Spinal cord (tissue), 10 donors: ENCODE data around the gene NAALADL2. TPM values are rescaled to one million over a fixed set of nuclear protein-coding genes. Genes with fewer than 3 reads are reported as not detected.

Experiments
- DNase-seq, 6 donors: peaks; one replicate each; pipeline versions ENCODE4 v3.0.0 to v3.0.0-alpha.2; 2013 to 2015; ENCODE audit warnings: low spot score in 6 of 6, low read depth in 4 of 6
- H3K27ac ChIP-seq: one replicate; pipeline ENCODE4 v1.5.1; 2013; ENCODE audit warnings: low read depth, low read length, control low read depth
- H3K27me3 ChIP-seq: one replicate; pipeline ENCODE4 v1.6.1; 2013; ENCODE audit warnings: low read length; ENCODE audit not compliant: control insufficient read depth, insufficient read depth
- H3K36me3 ChIP-seq: one replicate; pipeline ENCODE4 v1.6.1; 2013; ENCODE audit warnings: low read length; ENCODE audit not compliant: control insufficient read depth, insufficient read depth
- H3K4me1 ChIP-seq: one replicate; pipeline ENCODE4 v1.6.1; 2013; ENCODE audit warnings: low read length; ENCODE audit not compliant: control insufficient read depth, insufficient read depth
- H3K4me3 ChIP-seq: one replicate; pipeline ENCODE4 v1.5.1; 2013; ENCODE audit warnings: low read depth, low read length, control low read depth
- H3K9me3 ChIP-seq: one replicate; pipeline ENCODE4 v1.6.1; 2013; ENCODE audit warnings: low read length; ENCODE audit not compliant: control insufficient read depth, insufficient read depth
- WGBS: methylation state at CpG from one replicate; pipeline ENCODE4 v1.1.5; 2013; ENCODE audit warnings: missing lambda C conversion rate; ENCODE audit not compliant: insufficient coverage; 5-methylcytosine and 5-hydroxymethylcytosine counted together
- polyA plus RNA-seq, 2 donors: library from polyadenylated mRNA; unstranded; fragments of 120-200 nt; gene quantifications; one replicate each; pipeline ENCODE4 v1.2.1, GENCODE V29; 2013; ENCODE audit not compliant: insufficient read length in 2 of 2
- total RNA-seq, 2 donors: library from RNA; depleted of rRNA in 1 of 2; stranded (reverse); fragments of 120-200 nt in 1 of 2; fragments of >200 nt in 1 of 2; gene quantifications; one replicate each; pipeline versions ENCODE4 v1.2.3 to v1.2.4, GENCODE V29; 2013 to 2014
- donor health status: healthy.

Gene NAALADL2
- total and polyA plus RNA-seq, 4 donors = 2.9 to 24.4 (median 11.1) TPM

GRCh38 chr3:175735866-175736265, 876.7 kb downstream of the NAALADL2 start:
- DNase-seq = peak in 1 of 6 donors; percentile 42
- no peak overlapping the region for H3K4me3 ChIP-seq
- H3K36me3 ChIP-seq = no peaks in the 10 kb centered on the region
- H3K9me3 ChIP-seq = no peaks in the 10 kb centered on the region
- H3K27me3 ChIP-seq = no peaks in the 10 kb centered on the region
- no peak overlapping the region for H3K27ac ChIP-seq
- no CpG with 5 or more reads among the region's 3 CpGs for WGBS
- H3K4me1 ChIP-seq = no peaks in the 10 kb centered on the region

- Histone ChIP-seq H3K9me3 (no peaks in the 10 kb centered on the region), H3K27ac (no peak overlapping the region), H3K36me3 (no peaks in the 10 kb centered on the region), H3K4me3 (no peak overlapping the region), H3K4me1 (no peaks in the 10 kb centered on the region), H3K27me3 (no peaks in the 10 kb centered on the region)
- 100% methylated on average over 3 of the region's 7 CpGs for WGBS
- DNase-seq = no peak
Measured at GRCh38 chr3:175737646-175738572, 878.8 kb downstream of the NAALADL2 start.

GRCh38 chr3:175741951-175742350, 882.8 kb downstream of the NAALADL2 start:
- H3K4me3 ChIP-seq = no peak overlapping the region
- no CpG with 5 or more reads among the region's 4 CpGs for WGBS
- H3K36me3 ChIP-seq = no peaks in the 10 kb centered on the region
- no peaks in the 10 kb centered on the region for H3K27me3 ChIP-seq
- no peaks in the 10 kb centered on the region for H3K9me3 ChIP-seq
- H3K4me1 ChIP-seq = no peaks in the 10 kb centered on the region
- no peak for DNase-seq
- no peak overlapping the region for H3K27ac ChIP-seq

GRCh38 chr3:175743733-175744400, 884.7 kb downstream of the NAALADL2 start:
- DNase-seq = no peak

GRCh38 chr3:175746308-175746707, 887.2 kb downstream of the NAALADL2 start:
- H3K36me3 ChIP-seq = no peaks in the 10 kb centered on the region
- DNase-seq = no peak
- no CpG with 5 or more reads among the region's 2 CpGs for WGBS
- no peaks in the 10 kb centered on the region for H3K9me3 ChIP-seq
- H3K4me1 ChIP-seq = no peaks in the 10 kb centered on the region
- H3K27me3 ChIP-seq = no peaks in the 10 kb centered on the region
- H3K27ac ChIP-seq = no peak overlapping the region
- H3K4me3 ChIP-seq = no peak overlapping the region

More at GRCh38 chr3:175743733-175744400, 884.7 kb downstream of the NAALADL2 start:
- 97% methylated on average over 4 of the region's 5 CpGs for WGBS
- Histone ChIP-seq H3K4me1 (no peaks in the 10 kb centered on the region), H3K4me3 (no peak overlapping the region), H3K36me3 (no peaks in the 10 kb centered on the region), H3K27ac (no peak overlapping the region), H3K9me3 (no peaks in the 10 kb centered on the region), H3K27me3 (no peaks in the 10 kb centered on the region)

- H3K36me3 ChIP-seq = no peaks in the 10 kb centered on the region
- no peaks in the 10 kb centered on the region for H3K4me1 ChIP-seq
- H3K27ac ChIP-seq = no peak overlapping the region
- no peaks in the 10 kb centered on the region for H3K27me3 ChIP-seq
- no CpG with 5 or more reads among the region's 3 CpGs for WGBS
- no peak overlapping the region for H3K4me3 ChIP-seq
- no peak for DNase-seq
- H3K9me3 ChIP-seq = no peaks in the 10 kb centered on the region
Measured at GRCh38 chr3:175748087-175748730, 889.1 kb downstream of the NAALADL2 start.

- H3K4me1 ChIP-seq = no peaks in the 10 kb centered on the region
- H3K9me3 ChIP-seq = no peaks in the 10 kb centered on the region
- no peak overlapping the region for H3K27ac ChIP-seq
- no CpG with 5 or more reads among the region's 2 CpGs for WGBS
- DNase-seq = no peak
- no peak overlapping the region for H3K4me3 ChIP-seq
- no peaks in the 10 kb centered on the region for H3K27me3 ChIP-seq
- H3K36me3 ChIP-seq = no peaks in the 10 kb centered on the region
Measured at GRCh38 chr3:175749981-175750380, 890.8 kb downstream of the NAALADL2 start.

- H3K4me1 ChIP-seq = no peaks in the 10 kb centered on the region
Measured at GRCh38 chr3:175751089-175751488, 892.0 kb downstream of the NAALADL2 start.

GRCh38 chr3:175763948-175764347, 904.8 kb downstream of the NAALADL2 start:
- no peaks in the 10 kb centered on the region for H3K36me3 ChIP-seq
- no peaks in the 10 kb centered on the region for H3K4me1 ChIP-seq
- H3K27ac ChIP-seq = no peak overlapping the region
- no peak for DNase-seq
- no peaks in the 10 kb centered on the region for H3K27me3 ChIP-seq
- H3K9me3 ChIP-seq = no peaks in the 10 kb centered on the region
- no peak overlapping the region for H3K4me3 ChIP-seq

More at GRCh38 chr3:175751089-175751488, 892.0 kb downstream of the NAALADL2 start:
- H3K27ac ChIP-seq = no peak overlapping the region
- no peak overlapping the region for H3K4me3 ChIP-seq
- DNase-seq = no peak
- H3K36me3 ChIP-seq = no peaks in the 10 kb centered on the region
- WGBS = no CpG with 5 or more reads among the region's 2 CpGs
- no peaks in the 10 kb centered on the region for H3K9me3 ChIP-seq
- no peaks in the 10 kb centered on the region for H3K27me3 ChIP-seq
